GM12892 (cell line): ENCODE data around the gene SHC4.

Experiments
- POLR2A ChIP-seq: IDR thresholded peaks from 2 replicates; pipeline ENCODE4 v1.6.1; 2011; ENCODE audit warnings: low read depth, low read length, control low read depth
- POLR2AphosphoS5 ChIP-seq: IDR thresholded peaks from 2 replicates; pipeline ENCODE4 v1.6.1; 2011; ENCODE audit warnings: low read depth, low read length, control low read depth

- TF ChIP-seq POLR2A: no peak
- no peak for TF ChIP-seq POLR2AphosphoS5
Observed at GRCh38 chr15:48814286-48814685, 149.4 kb downstream of the SHC4 start.
